A549 treated with DMSO at 1 μM for 4 hours (cell line): Measurements from ENCODE around the gene ZNF540. TPM values are rescaled to one million over a fixed set of nuclear protein-coding genes. Genes with fewer than 3 reads are reported as not detected.

Source experiments
- total RNA-seq: library from RNA; stranded (reverse); fragments of 200-300 nt; extraction: Qiagen RNA extraction; gene quantifications from 5 replicates; pipeline ENCODE4 v1.2.3, GENCODE V29; 2022; ENCODE audit warnings: low read depth

The ZNF540 gene
- 0.07 TPM in 2 of 5 replicates, not detected in the others for total RNA-seq

GRCh38 chr19:37594304-37594981 is at the start of gene ZNF540, which contains the start of gene ZNF571:
TSS of gene ZNF540 (plus strand) at chr19:37594876. CDS start at chr19:37598448, 3,572 bp downstream.
TSS of gene ZNF571 (minus strand) at chr19:37594792. CDS start at chr19:37586676, 8,116 bp downstream.

GRCh38 chr19:37655301-37655688 is 60.6 kb downstream of the ZNF540 start, which contains the start of gene ZFP30:
TSS of gene ZFP30 (minus strand) at chr19:37655465. CDS start at chr19:37647822, 7,643 bp downstream.

Other genes with a start within 250 kb of the ZNF540 start
- 2.7 to 5.1 TPM (median 3.6 TPM) in 5 replicates for gene ZNF527, start 223.8 kb upstream of the ZNF540 start, total RNA-seq
- gene ZNF569, start 127.4 kb upstream of the ZNF540 start, total RNA-seq, result 3.7 to 5.8 TPM (median 5.0 TPM) in 5 replicates
- gene ZNF570, start 125.5 kb upstream of the ZNF540 start, total RNA-seq, result 2.6 to 4.2 TPM (median 4.0 TPM) in 5 replicates
- gene ZNF793, start 87.9 kb upstream of the ZNF540 start, total RNA-seq, result 0.03 TPM in 1 of 5 replicates, not detected in the others
- gene ZNF571, start 84 bp upstream of the ZNF540 start, total RNA-seq, result 0.72 to 1.1 TPM (median 0.99 TPM) in 5 replicates
- 6.5 to 9.2 TPM (median 8.1 TPM) in 5 replicates for gene ZFP30, start 60.6 kb downstream of the ZNF540 start, total RNA-seq
- gene ZNF607, start 124.9 kb downstream of the ZNF540 start, total RNA-seq, result 4.5 to 6.2 TPM (median 5.5 TPM) in 5 replicates
- 1.7 to 3.1 TPM (median 2.4 TPM) in 5 replicates for gene ZNF573, start 184.7 kb downstream of the ZNF540 start, total RNA-seq